ENCODE data around the gene TAF6L.

GRCh38 chr11:62810748-62811147 lies 39.6 kb downstream of the TAF6L start:
- TF ChIP-seq CTCF (IDR thresholded peaks at IDR 0.05 in 8 of 11, conservative IDR thresholded peaks at IDR 0.05 in 3 of 11) (no peak), POLR2A (IDR thresholded peaks at IDR 0.05) (no peak)

Data from spleen (tissue), 7 donors.